Fibroblast of skin of right quadriceps (primary cell): ENCODE measurements around the gene GAS6.

Experiments used
- DNase-seq: peaks from one replicate; pipeline ENCODE4 v3.0.0-alpha.2; 2013

The GAS6 gene

DNA sequence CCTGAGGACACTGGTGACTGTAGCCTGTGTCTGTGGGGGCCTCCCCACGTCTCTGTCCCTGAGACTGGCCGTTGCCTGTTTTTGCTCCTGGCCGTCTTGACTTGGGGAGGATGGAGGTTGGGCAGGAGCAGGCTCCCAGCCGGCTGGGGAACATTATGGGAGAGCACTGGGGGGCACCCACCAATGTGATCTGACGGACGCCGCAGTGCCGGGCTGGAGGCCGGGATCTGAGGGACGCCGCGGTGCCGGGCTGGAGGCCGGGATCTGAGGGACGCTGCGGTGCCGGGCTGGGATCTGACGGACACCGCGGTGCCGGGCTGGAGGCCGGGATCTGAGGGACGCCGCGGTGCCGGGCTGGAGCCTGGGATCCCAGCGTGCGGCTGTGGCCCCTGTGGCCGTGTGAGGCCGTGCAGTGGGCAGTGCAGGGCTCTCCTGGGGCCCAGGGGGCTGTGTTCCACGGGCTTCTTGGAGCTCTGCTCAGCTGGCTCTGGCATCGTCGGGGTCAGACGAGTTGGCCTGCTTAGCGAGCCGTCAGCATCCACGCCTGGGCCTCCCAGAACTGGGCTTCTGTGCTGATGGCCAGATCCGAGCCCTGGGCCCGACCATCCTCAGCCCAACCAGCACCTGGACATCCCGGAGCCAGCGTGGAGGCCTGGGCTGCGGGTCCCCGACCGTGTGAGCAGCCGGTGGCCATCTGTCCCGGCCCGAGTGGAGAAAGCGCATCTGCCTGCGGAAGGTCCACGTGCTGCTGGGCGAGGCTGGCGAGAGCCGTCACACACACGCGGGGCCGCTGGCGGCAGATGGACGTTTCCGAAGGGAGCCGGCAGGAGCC lies 45.8 kb downstream of the GAS6 start:
- DNase-seq: no peak

DNA sequence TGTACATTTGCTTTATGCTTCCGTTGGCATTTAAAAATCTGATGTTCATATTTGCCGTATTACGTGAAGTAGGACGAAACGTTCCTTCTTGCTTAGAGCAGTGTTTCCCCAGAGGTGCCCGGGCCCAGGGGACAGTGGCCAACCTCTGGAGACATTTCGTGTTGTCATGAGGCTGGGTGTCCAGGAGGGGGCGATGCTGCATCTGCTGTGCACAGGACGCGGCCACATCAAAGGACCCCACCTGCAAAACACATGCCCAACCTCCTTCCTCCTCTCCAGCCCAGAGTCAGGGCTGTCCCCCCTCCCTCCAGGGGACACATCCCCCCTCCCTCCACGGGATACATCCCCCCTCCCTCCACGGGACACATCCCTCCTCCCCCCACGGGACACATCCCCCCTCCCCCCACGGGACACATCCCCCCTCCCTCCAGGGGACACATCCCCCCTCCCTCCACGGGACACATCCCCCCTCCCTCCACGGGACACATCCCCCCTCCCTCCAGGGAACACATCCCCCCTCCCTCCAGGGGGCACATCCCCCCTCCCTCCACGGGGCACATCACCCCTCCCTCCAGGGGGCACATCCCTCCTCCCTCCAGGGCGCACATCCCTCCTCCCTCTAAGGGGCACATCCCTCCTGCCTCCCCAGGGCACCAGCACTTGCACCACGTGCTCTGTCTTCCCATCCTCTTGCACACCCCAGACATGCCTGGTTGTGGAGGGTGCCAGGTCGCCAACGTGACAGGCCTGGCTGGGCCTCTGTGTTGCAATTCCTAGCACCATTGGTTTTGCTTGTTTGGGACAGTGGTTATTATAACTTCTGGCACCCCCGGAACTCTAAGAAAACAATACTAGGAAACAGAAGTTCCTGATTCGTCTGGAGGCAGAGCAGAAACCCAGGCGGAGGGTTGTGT lies 46.7 kb downstream of the GAS6 start:
- peak; percentile 73 for DNase-seq

DNA sequence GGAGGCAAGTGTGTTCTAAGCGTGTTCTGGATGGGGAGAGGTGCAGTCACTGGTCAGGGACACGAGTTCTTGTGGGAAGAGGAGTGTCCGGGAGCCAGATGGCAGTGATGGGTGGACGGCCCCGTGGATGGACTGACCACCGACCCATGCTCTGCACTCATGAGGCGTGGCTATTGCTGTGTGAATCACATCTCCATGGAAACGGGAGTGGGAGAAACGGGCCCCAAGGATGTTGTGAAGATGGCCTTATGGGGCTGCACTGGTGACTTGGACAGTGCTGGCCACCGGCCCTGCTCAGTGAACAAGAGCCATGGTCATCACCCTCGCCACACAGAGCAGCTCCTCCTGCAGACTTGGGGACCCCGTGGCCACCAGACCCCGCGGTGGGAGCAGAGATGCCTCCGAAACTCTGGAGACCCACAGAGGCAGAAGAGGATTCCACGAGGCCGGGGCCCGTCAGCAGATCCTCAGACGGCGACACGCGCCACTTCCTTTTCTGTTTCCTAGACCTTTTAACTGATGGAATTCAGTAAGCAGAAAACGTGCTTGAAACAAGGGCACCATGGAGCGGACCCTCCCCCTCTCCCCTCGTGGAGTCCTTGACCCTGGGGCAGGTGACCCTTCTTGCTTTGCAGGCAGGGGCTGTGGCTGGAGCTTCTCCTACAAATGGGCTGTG lies 47.5 kb downstream of the GAS6 start:
- DNase-seq: no peak

DNA sequence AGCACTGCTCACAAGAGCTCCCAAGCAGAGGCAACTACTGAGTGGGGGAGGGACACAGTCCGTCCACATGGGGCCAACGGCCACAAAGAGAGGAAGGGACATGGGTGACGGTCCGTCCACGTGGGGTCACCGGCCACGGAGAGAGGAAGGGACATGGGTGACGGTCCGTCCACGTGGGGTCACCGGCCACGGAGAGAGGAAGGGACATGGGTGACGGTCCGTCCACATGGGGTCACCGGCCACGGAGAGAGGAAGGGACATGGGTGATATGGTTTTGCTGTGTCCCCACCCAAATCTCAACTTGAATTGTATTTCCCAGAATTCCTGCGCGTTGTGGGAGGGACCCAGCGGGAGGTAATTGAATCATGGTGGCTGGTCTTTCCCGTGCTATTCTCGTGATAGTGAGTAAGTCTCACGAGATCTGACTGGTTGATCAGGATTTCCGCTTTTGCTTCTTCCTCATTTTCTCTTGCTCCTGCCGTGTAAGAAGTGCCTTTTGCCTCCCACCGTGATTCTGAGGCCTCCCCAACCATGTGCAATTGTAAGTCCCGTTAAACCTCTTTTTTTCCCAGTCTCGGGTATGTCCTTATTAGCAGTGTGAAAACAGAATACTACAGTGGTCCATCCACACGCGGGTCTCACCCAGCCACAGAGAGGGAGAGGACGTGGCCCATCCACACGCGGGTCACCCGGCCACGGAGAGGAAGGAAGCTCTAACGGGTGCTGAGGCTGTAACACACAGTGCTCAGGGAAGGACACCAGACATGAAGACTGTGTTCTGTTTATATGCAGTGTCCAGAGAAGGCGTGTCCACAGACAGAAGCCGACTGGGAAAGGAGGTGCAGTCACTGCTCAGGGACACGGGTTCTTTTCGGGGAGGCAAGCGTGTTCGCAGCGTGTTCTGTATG lies 48.5 kb downstream of the GAS6 start:
- no peak for DNase-seq

DNA sequence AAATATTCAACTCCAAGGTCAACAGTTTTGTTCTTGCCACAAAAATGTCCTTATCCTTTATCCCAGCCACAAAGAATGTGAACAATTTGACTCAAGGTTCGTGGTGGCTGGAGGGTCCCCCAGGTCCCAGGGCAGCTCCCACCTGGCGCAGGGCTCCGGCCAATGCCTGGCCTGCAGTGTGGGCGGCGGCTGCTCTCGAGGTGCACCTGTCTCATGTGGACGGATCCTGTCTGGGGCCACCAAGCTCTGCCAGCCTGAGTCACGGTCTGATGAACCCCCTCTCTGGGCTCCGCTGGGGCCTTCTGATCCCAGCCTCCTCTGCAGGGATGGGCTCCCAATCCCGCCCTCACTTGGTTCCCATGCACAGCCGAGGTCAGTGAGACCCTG lies 49.4 kb downstream of the GAS6 start:
- DNase-seq: peak; percentile 60

DNA sequence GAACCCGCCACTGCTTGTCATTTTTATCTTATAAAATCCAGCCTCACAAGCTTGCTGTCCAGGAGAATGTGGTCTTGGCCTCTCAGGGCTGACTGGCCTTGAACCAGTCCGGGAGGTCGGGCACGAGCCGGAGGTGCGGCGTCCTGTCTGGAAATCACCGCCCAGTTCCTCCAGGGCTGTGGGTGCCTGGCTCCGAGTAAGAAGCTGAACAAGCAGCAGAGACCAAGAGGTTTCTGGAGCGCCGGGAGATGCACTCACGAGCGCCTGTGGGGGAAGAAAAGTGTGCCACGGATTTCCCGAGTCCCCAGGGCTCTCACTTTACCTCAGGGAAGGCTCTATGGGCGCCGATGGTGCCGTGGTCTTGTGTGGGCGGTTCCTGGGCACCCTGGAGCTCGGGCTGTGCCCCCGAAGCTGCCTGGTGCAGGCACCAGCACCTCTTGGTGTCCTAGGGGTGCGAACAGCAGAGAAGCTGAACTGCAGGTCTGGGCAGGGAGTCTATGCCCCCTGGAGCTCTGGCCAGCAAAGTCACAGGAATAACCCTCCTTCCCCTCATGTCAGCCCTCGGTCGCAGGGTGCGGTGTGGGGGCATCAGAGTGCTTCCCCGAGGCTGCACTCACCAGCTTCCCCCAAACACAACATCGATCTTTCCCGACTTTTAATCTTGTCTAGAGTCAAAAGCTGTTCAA lies 50.0 kb downstream of the GAS6 start:
- DNase-seq: no peak

DNA sequence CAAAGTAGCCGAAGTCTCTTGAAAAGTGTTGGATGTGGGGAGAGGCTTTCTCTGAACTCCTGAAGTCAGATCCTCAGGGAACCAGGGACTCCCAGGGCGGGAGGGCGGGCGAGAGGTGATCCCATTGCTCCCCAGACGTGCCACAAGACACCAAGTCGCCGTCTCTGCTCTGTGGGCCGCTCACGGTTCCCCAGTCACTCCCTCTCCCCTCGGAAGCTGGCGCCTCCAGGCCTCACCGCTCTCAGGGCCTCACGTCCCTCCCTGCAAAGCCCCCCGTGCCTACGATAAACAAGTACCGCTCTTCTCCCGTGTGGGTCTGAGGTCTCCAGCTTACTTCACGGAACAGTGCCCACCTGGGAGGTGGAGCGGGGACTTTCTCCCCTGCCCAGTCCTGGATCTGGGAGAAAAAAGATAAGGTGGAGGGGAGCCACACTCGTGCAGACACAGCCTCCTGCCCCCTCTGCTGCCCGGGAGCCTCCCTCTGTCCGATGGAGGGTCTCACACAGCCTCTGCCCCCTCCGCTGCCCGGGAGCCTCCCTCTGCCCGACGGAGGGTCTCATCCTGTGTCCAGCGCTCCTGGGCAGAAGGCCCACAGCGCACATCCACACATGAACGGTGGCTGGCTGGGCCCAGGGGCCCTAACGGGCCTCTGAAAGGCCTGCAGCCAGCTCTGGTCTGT lies 50.7 kb downstream of the GAS6 start:
- DNase-seq: no peak

DNA sequence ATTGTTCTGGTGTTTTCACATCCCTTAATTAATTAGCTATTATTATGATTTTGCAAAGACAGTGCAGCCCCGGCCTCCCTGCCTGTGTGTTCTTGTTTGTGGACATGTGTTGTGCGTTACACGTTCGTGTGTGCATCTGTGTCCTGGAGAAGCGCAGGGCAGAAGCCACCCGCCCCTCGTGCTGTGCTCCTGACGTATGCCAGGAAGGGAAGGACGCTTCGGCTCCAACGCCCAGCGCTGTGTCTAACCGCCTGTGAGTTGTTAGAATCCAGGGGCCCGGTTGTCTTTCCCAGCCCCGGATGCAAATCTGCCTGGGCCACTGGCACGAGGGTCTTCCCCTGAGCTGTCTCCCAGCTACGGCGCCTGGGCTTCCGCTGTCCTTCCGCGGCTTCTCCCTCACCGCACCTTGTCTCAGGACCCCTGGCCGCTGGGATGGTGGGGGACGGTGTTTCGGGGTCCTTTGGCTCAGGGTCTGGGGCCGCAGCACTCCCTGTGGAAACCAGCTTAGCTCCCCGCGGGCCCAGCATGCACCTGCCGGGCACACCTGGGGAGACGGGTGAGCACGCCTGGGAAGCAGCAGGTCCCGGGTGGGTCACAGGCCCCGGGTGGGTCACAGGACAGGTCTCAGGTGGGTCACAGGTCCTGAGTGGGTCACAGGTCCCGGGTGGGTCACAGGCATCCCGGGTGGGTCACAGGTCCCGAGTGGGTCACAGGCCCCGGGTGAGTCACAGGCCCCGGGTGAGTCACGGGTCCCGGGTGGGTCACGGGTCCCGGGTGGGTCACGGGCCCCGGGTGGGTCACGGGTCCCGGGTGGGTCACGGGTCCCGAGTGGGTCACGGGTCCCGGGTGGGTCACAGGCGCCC lies 51.5 kb downstream of the GAS6 start:
- no peak for DNase-seq

DNA sequence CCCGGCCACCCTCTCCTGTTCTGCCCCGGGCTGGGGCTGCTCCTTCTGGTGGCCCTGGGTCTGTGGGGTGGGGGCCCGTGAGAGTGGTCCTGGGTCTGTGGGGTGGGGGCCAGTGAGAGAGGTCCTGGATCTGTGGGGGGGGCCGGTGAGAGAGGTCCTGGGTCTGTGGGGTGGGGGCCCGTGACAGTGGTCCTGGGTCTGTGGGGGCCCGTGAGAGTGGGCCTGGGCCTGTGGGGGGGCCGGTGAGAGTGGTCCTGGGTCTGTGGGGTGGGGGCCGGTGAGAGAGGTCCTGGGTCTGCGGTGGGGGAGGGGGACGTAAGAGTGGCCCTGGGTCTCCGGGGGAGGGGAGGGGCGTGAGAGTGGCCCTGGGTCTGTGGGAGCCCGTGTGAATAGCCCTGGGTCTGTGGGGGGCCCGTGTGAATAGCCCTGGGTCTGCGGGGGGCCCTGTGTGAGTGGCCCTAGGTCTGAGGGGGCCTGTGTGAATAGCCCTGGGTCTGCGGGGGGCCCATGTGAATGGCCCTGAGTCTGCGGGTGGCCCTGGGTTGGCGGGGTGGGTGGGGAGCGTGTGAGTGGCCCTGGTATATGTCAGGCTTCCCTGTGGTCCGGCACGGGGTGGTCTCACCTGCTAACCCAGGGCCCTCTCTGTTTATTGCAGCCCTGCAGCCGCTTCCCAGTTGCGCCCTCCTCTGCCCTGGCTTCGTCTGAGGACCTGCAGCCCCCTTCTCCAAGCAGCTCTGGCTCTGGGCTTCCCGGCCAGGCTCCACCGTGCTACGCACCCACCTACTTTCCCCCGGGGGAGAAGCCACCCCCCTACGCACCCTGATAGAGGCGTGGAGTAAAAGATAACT lies 52.6 kb downstream of the GAS6 start:
- DNase-seq: no peak

DNA sequence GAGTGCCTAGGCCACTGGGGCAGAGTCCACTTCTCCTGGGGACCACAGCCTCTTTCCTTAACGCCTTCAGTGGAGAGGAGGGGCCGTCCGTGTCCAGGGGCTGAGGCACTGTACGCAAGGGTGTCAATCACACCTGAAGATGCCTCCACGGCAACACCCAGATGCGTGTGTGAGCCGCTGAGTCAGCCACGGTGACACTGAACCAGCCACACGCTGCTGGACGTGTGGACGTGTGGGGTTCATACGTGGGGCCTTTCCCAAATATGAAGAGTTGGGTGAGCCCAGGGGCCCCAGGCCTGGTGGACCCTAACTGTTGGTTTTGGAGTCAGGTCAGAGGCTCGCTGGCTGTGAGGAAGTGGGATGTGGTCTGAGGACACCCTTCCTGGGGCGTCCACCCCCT lies 53.2 kb downstream of the GAS6 start:
- no peak for DNase-seq

DNA sequence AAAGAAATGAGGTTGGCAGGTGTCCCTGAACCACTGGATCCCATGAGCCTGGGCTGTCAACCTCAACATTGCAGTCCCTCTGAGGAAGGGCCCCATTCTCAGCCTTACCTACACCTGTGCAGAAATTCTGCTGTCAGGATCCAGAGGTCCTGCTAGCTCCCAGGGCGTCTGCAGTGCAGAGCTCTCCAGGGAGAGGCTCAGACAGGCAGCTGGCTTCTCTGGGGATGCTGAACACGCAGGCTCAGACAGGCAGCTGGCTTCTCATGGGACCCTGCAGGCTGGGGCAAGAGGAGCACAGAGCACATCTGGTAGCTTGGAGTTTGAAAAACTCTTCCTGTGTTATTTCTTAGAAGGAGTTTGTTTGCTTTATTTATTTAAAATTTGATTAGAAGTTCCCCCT lies 53.9 kb downstream of the GAS6 start:
- no peak for DNase-seq

DNA sequence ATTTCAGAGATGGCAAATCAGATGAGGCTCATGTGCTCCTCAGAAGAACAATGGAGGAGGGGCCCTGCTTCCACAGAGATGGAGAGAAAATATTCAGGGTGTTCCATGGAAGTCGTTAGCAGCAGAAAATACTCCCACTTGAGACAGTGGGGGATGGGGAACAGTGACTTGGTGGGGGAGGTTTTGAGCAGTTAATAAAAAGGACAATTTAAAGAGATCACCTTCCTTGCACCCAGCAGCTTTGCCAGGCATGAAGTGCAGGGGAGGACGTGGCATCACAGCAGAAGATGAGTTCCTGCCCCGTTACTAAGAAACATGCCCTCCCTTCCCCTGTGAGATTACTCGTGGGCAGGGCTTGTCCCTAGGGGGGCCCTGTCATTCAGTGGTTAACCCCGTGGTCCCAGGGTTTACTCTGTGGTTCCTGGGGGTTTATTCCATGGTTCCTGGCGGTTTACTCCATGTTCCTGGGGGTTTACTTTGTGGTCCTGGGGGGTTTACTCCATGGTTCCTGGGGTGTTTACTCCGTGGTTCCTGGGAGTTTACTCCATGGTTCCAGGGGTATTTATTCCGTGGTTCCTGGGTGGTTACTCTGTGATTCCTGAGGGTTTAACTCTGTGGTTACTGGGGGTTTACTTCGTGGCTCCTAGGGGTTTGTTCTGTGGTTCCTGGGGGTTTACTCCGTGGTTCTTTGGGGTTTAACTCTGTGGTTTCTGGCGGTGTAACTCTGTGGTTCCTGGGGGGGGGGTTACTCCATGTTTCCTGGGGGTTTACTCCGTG lies 55.6 kb downstream of the GAS6 start:
- no peak for DNase-seq

DNA sequence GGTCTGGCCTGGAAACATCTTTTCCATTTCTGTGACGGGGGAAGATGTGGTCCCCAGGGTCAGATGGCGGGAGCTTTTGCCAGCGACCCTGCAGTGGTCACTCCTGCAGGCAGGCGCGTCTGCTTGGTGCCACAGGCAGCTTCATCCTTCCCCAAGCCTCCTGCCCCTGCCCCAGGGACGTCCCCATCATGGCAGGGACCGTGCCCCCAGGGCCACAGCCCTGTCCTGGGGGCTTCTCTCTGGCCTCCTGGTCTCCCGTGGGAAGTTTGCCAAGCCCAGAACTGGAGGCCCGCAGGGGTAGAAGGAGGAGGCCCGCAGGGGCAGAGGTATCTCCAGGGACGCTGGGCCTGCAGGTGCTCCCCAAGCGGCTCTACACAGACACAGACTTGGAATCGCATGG lies 57.4 kb downstream of the GAS6 start:
- no peak for DNase-seq

DNA sequence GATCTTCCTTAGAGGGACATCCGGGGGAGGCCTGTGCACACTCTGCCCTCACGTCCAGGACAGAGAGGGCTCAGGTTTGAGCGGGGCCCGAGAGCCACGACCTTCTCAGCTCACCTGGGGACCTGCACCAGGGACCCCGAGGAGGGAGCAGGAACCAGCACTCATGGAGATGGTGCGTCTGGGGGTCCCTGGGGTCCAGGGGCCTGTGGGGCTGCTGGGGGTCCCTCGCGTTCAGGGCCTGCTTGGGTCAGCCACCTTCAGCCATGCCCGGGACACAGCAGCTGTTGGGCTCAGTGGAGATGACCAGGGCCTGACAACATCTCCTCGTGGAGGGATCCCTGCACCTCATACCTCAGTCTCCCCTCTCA lies 57.8 kb downstream of the GAS6 start:
- no peak for DNase-seq

DNA sequence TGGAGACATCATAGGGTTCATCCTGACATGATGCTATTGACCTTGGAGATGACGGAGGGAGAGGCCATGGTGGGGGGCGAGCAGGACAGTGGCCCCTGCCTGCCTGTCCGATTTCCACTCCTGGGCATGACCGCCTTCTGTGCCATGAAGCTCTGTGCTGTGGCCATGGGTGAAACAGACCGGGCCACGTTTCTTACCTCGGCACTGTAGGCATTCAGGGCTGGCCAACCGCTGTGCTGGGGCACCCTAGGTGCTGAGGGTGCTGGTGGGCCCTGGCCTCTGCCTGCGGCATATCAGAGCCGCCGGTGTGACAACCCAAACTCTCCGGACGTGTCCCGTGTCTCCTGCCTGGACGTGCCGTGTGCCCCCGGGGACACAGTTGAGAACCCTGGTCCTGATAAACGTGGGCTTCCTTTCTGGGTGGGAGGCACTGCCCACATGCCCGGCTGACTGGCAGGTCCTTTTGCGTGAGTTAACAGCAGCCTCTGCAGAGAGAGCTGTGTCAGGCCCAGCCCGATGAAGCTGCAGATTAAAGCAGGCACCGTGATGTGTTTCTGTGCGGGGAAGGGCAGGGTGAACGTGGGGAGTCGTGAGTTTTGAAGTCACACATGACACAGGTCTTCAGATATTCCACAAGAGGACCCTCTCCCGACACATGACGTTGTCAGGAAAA lies 58.3 kb downstream of the GAS6 start:
- no peak for DNase-seq

DNA sequence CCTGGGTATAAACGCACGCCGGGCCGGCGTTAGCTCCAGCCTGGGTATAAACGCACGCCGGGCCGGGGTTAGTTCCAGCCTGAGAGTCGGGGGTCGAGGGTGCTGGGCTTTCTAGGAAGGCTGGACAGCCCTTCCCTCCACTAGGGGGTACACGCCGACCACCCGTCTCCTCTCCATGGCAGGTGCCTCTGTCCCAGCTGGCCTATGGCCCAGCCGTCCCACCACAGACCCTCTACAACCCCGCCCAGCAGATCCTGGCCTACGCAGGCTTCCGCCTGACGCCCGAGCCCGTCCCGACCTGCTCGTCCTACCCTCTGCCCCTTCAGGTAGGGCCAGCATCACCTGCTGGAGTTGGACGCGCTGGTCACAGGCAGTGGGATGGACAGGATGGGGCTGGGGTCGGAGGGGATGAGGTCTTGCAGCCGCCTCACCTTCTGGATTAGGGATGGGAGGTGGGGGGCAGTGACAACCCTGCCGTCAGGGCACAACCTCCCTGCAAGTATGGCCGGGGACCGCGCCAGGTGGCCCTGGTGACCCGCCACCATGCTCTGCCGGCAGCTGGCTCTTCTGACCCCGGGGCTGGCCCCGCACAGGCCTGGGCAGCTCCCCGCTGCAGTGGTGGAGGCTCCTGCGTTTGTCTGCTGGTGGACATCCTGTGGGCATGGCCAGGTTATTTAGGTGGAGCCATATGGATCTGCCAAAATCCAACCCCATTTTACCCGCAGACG lies 59.0 kb downstream of the GAS6 start:
- no peak for DNase-seq

DNA sequence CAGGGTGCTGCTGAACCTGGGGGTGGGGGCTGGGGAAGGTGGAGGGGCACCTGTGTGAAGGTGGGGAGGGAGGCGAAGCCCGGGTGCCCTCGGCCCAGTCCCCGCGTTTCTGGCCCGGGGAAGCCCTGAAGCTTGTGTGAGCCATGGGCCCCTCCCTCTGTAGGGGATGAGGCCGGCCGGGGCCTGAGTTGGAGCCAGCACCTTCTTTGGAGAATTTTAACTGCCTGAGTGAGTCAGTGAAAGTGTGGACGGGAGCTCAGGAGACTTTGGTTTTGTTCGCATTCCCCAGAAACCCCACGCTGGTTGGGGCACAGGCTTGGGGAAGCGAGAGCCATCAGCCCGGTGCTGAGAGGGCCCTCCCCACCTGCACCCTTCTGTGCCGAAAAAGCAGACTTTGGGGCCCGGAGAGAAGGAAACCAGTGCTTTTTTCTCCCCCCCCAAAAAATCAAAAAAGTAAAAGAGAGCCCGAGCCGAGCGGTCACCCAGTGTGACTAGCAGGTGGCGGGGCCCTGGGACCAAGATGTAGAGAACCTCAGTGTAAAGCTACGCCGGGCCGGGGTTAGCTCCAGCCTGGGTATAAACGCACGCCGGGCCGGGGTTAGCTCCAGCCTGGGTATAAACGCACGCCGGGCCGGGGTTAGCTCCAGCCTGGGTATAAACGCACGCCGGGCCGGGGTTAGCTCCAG lies 59.7 kb downstream of the GAS6 start:
- DNase-seq: peak; percentile 49
